Effector CD4-positive, alpha-beta T cell (primary cell): ENCODE data around the gene DAZAP1.
"Not testable (repeated sequence)": the region's sequence is repeated elsewhere in the genome, so short reads cannot be mapped to it uniquely, and the experiment has no call there.

Experiments
- DNase-seq: peaks from one replicate; pipeline ENCODE4 v3.0.0-alpha.2; 2020

DAZAP1 gene

DNA sequence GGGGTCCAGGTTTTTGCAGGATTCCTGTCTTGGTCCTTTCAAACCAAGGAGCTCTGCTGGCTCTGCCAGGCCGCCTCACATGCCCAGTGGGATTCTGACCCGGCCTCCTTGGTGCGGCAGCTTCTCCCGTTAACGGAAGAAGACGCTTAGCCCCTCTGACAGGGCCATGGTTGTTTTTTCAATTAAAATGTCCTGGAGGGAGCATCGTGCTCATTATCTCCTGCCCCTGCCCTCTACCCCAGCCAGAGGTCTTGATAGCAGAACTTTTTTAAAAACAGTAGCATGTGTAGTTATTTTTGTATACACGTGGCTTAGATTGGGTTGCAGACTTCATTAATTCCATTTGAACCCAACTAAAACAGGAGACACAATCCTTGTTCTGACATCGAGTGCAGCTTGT, 19.4 kb downstream of the DAZAP1 start:
- DNase-seq = no peak

DNA sequence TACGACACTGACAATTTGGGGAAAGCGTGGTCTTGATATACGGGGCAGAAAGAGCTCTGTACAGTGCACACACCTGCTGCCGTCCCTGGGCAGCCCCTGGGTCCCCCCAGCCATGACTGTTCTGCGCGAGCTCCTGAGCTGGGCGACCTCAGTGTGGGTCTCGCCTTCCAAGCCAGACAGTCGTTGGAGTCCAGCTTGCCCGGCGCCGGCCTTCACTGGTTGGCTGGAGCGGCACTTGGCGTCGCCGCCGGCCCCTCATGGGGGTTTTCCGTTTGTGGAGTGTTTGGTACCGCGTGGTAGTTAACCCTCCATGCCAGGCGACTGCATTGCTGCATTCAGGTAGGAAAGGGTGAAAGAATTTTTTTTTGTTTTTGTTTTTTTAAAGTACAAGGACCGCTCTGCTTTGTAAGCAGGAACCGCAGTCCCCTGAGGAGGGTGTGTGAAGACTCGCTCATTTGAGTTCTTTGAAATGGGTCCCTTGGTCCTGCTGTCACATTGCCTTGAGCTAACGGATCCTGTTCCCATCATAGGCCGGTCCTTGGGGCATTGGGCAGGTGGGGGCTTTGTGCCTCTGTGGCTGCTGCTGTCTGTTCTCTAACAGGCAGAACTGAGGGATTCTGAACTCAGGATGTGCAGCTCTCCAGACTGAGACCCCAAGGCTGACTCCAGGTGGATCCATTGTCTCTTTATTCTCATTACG, 20.0 kb downstream of the DAZAP1 start:
- no peak for DNase-seq

DNA sequence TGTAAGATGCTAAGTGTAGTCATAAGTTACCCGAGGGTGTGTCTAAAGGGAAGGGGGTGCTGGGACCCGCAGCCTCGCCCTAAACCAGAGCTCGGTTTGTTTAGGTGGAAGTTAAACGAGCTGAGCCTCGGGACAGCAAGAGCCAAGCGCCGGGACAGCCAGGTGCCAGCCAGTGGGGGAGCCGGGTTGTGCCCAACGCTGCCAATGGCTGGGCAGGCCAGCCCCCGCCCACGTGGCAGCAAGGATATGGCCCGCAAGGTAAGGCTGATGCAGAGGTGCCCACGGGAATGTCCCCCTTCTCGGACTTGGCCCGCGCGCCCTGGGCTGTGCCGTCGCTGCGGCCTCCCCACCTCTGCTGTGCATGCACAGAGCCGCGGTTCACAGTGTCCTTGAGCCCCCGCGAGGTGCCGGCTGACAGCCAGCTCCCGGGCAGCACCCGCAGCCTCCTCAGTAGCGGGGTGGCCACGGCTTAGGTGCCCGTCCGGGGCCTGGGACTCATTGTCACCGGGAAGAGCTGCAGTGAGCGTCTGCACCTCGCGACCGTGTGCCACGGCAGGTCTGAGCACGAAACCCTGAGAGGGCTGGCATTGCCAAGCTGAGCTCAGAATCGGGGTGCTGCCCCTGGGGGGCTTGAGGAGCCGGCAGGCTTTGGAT, 21.5 kb downstream of the DAZAP1 start:
- DNase-seq = no peak

DNA sequence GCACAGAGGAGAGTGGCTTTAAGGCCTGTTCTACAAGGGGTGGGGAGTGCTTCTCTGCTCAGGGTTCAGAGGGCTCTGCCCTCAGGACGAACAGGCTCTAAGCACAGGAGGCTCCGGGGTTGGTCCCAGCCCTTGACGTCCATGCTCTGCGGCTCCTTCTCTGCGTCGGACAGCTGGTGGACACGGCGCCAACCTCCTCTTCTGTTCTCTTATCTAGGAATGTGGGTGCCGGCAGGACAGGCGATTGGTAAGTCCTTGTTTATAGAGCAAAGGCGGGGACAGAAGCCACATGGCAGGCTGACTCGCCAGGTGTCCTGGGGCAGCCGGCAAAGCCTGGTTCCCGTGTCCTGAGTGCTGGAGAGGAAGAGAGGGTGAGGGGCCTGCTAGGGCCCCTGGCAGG, 22.4 kb downstream of the DAZAP1 start:
- DNase-seq = no peak

DNA sequence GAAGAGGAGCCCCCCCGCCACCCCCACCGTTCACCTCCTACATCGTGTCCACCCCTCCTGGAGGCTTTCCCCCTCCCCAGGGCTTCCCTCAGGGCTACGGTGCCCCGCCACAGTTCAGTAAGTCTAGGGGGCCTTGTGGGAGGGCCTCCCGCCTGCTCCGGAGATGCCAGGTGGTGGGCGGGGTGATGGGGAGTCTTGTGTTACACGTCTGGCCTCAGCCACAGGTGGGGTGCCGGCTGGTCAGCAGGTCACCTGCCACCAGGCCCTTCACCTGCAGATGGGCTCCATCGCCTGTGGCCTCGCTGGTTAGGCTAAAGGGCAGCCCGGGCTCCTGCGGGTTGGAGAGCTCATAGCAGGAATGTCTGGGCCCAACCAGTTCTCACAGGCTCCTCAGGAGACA, 22.9 kb downstream of the DAZAP1 start:
- DNase-seq = no peak

DNA sequence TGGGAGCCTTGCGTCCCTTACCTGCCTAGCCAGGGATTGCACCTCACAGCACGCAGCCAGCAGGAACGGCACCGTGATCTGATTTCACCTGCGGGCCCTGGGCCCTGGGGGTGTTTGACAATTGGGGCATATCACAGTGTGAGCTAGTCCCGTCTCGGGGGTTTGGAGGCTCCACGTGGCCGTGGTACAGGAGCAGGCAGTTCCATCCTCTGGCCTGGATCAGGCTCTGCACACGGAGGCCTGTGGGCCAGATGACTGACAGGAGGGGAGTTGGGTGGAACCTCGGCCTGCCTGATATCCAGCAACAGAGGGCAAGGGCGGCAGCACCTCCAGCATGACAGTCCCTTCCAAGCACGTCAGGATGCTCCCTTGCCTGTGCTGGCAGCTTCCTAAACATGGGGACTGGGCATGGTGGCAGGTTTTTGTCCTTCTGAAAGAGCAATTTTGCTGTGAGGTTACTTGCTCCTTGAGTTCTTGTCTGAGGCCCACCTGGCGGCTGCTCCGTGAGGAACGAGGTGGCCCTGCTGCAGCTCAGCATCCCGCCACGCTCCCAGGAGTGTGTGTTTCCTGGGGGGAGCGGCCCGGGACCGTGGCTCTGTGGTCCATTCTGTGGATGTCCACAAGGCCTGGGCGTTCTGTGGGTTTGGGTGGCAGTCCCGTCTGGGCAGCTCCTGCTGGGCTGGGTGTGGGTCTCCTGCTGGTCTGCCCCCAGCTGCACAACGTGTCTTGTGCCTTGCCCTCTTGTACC, 24.5 kb downstream of the DAZAP1 start:
- DNase-seq = no peak

DNA sequence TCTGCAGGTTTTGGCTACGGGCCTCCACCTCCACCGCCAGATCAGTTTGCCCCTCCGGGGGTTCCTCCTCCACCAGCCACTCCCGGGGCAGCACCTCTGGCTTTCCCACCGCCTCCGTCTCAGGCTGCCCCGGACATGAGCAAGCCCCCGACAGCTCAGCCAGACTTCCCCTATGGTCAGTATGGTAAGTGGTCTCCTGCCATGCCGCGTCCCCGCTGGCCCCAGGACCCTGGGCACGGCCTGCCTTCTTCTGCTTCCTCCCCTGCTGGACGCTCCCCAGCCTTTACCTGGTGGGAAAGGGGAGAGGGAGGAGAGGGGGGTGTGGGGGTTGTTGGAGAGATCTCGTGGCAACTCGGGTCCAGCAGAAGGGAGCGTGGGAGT, 25.1 kb downstream of the DAZAP1 start:
- DNase-seq = no peak

DNA sequence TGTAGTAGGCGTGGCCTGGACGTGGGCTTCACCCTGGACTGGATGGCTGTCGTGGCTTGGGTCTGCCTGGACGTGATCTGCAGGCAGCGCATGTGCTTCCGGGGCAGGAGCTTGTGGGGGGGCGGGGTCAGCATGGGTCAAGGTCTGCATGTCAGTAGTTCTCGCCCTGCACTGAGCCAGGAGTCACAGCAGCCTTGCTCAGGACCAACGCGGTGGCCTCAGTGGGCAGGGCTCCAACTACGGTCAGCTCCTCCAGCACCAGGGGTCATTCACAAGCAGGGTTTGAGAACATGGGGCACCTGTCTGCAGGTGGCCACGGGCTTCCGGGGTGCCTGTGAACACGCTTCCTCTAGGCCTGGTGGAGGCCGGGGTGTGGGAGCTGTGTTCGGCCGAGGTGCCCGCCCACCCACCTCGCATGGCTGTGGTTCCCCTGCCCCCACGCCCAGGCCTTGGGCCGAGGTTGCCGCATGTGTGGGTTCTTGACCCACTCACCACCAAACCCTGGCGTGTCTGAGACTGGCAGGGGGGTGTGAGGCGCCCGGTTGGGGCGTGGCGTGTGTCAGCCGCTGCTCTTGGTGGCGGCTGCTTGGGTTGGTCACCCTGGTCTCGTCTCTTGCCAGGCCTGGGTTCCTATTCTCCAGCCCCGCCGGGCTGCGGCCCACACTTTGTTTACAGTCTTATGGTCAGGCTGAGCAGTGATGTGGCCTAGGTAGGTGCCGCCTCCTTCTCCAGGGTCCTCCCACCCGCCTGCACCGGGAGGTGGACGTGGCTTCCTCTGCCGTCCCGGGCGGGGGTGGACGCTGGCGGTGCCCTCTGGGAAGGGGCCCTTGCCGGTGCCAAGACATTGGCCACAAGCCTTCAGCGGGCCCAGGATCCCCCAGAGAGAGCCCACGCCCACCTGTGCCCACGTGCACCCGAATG, 26.0 kb downstream of the DAZAP1 start:
- no peak for DNase-seq

DNA sequence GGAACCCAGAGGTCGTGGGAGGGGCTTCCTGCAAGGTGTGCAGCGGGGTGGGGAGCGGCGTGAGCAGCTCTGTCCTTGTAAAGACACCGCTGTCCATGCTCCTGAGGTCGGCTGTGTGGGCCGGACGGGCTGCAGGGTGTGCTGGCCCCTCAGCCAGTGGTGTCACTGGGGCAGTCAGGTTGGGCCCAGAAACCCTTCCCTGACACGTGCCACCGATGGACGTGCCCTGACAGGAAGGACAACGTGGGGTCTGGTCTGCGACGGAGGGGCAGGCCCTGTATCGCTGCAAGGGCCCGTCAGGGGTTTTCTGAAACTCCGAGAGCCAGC, 26.6 kb downstream of the DAZAP1 start:
- no peak for DNase-seq

DNA sequence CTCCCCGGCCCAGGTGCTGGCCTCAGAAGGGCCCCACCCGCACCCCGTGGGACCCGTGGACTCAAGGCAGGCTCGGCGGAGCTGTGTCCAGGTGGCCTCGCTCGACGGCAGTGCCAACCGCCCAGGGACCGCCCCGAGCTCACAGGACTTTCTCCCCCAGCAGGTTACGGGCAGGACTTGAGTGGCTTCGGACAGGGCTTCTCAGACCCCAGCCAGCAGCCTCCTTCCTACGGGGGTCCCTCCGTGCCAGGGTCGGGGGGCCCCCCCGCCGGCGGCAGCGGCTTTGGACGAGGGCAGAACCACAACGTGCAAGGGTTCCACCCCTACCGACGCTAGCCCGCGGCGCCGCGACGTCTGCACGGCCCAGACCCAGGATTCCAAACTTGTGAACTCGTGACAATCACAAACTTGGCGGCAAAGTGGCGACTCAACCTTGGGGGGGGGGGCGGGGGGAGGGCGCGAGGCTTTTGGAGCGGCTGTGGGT, 27.2 kb downstream of the DAZAP1 start:
- DNase-seq = no peak

DNA sequence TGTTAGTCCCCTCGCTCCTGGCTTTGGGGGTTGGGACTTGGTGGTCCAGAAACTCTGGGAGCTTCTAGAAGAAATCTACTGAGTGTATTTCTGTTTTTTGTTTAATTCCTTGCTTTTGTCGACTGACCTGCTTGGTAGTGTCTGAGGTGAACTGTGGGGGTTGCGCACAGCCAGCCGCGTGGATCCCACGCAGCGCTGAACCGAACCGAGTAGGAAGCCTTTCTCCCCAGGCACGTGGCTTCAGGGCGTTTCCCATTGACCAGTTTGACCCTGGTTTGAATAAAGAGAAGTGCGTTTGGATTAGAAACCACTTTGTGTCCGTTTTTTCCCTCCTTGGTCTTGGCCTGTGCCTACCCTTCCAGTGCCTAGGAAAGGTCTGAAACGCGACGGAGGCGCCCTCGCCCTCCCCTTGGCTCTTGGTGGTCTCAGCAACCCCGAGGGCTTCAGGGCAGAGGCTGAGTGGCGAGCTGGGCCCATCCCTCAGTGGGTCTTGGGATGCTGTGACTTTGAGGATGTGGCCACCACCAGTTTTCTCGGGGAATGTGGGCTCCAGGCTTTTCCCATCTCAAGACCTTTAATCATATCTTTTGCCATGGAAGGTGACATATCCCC, 28.1 kb downstream of the DAZAP1 start:
- DNase-seq = no peak

DNA sequence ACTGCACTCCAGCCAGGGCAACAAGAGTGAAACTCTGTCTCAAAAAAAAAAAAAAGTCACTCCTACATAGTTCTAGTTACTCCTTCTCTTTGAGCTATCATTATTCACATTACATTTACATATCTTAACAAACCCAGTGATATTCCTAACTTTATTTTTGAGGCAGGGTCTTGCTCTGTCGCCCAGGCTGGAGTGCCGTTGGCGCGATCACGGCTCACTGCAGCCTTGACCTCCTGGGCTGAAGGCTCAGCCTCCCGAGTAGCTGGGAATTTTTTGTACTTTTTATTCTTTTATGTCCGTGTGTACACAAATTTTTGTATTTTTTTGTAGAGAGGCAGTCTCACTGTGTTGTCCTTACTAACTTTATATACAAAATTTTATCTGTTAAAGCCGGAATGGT, 30.2 kb downstream of the DAZAP1 start:
- DNase-seq = no peak

DNA sequence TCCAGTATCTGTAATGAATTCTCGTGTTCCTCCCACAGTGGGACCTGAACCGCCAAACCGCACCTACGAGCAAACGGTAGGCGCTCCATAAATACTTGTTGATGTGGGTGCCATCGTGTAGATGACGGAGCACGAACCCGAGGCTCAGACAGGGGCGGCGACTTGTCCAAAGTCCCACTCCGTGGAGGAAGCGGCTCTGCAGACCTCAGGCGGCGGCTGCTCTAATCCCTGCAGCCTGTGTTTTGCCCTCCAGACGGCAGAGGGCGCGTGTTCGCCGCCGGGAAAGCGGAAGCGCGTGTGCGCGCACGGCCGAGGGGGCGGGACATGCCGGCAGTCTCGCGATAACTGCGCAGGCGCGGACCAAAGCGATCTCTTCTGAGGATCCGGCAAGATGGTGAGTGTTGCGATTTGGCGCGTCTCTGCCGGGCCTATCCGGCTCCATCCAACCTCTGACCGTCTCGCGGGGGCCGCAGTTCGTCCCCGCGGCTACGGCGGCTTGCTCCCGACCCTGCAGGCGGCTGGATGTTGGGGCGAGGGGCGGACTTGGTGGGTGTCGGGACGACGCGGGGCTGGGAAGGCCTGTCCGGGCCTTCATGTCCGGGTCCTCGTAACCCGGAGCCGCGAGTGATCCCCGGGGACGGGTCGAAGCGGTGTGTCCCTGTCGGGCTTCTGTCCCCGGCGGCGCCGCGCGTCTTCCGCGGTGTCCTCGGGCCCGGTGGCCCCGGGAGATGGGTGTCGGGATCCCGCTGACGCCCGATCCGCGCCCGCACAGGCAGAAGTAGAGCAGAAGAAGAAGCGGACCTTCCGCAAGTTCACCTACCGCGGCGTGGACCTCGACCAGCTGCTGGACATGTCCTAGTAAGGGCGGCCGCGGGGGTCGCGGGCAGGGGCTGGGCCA, 30.9 kb downstream of the DAZAP1 start, which contains the start of gene RPS15:
Gene RPS15 (plus strand): TSS at position 362 of the 898 bp plus-strand sequence. CDS start 30 bp downstream, at position 392.
- peak; percentile 94 for DNase-seq

DNA sequence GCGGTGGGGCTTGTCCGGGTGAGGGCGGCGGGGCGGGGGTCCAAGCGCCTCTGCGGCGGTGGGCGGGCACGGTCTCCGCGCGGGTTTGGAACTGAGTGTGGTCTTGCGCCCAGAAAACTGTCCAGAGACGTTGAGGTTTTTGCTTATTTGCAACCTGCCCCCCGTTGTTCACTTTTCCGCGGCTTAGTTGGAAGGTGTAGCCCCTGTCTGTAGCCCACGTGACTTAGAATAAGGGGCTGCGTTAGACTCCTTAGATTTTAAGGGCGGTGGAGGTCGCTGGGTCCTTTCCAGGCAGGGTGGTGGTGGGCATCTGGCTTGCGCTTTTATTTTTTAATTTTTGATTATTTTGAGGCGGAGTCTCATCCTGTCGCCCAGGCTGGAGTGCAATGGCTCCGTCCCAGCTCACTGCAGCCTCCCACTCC, 31.6 kb downstream of the DAZAP1 start:
- DNase-seq = no peak

DNA sequence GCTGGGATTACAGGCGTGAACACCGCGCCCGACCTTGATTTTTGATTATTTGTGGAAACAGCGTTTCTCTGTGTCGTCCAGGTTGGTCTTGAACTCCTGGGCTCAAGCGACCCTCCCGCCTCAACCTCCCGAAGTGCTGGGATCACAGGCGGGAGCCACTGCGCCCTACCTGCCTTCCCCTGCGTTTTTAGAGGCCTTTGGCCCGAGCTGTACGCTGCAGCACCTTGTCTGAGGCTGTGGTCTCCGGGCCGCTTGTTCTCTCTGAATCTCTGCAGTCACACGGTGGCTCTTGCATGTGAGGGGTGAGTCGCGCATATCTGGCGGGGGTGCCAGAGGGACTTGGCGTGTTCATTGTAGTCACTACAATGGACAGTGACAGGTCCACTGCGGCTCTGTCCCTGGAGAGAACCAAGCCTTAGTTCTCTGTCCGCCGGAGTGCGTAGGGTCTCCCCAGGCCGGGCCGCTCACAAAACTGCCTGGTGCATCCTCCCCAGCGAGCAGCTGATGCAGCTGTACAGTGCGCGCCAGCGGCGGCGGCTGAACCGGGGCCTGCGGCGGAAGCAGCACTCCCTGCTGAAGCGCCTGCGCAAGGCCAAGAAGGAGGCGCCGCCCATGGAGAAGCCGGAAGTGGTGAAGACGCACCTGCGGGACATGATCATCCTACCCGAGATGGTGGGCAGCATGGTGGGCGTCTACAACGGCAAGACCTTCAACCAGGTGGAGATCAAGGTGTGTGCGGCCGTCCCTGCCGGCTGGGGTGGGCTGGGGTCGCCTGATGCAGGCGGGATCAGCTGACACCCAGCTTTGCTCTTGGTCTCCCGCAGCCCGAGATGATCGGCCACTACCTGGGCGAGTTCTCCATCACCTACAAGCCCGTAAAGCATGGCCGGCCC, 32.4 kb downstream of the DAZAP1 start:
- DNase-seq = not testable (repeated sequence)

DNA sequence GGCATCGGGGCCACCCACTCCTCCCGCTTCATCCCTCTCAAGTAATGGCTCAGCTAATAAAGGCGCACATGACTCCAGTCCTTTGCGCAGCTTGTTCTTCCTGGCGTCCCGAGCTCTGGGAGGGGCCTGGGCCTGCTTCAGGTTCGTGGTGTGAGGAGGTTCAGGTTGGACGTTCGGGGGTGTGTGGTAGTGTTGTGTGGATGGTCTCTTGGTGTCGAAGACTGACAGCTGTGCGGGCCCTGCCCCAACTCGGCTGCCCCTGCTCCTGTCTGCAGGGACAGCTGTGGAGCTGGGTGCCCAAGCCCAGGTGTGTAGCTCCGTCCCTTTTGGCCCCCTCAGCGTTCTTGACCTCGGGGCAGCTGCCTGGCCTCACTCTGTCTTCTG, 33.0 kb downstream of the DAZAP1 start:
- DNase-seq = no peak

DNA sequence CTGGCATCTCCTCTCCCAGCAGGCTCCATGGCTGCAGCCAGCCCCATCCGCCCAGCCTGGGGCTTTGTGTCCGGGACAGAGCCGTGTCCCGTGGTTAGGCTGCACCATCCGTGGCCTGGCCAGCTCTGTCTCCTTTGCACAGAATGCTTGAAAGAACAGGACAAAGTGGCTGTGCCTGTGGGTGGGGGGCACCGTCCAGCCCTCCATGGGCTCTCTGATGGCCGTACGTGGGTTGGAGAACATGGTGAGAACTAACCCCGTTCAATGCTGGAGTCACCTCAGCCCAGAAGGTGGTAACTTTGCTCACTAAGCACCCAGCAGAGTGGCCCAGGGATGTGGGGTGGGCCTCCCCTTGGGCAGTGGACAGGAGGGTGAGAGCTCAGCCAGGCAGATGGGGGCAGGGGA, 33.6 kb downstream of the DAZAP1 start:
- no peak for DNase-seq

DNA sequence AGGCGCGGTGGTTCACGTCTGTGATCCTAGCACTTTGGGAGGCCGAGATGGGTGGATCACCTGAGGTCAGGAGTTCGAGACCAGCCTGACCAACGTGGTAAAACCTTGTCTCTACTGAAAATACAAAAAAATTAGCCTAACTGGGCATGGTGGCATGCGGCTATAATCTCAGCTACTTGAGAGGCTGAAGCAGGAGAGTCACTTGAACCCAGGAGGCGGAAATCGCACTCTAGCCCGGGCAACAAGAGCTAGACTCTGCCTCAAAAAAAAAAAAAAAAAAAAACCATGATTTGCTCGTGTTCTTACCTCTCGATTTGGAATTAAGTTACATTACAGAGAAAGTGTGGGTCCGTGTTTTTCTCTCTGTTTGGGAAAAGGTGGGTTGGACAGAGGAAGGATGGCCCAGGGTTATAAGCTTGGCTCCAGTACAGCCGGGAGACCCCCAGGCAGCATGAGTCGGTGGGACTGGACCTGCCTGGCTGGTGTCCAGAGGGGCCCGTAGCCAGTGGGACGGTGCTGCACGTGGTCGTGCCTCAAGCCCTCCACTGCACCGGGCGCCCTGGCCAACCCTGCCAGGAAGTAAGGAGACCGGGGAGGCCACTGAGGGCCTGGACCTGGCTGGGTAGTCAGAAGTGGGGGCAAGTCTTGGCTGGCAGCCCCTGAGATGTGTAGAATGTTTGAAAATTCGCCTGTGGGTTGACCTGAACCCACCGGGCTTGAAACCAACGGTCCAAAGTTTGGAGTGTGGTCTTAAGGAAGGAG, 34.5 kb downstream of the DAZAP1 start:
- DNase-seq = no peak

DNA sequence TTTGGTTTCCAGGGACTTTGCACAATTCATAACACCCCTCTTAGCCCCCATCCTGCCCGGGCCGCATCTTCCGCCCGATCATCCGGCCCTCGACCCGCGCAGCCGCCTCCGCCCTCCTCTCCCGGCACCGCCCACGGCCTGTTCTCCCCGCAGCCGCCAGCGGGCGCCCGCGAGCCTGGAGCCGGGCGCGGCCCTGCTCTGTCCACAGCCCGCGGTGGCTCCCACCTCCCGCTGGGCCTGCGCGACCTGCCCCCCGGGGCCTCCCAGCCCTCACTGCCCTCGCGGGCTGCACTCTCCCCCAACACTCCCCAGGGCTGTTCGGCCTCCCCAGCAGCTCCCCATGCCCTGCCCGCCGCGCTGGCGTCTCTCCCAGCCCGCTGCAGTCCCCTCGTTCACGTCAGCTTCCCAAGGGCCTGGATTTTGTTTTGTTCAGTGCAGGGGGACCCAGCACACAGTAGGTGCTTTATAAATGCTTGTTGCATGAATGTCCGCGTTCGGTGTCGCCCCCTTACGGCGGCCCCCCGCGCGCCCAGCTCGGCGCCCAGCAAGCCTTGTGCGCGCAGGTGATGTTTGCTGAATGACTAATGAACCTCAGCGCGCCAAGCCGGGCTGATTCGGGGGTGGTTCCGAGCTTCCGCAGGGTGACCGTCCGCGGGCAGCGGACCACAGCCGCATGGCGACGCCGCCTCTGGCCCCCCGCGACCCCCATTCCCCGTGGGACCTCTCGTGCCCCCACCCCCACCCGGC, 38.0 kb downstream of the DAZAP1 start:
- peak; percentile 57 for DNase-seq
